Esophagus muscularis mucosa (tissue), 4 donors: ENCODE measurements around the gene SLC25A23.

Experiments used
- EP300 ChIP-seq: sonication (generic); formaldehyde crosslinking; IDR thresholded peaks from one replicate; pipeline ENCODE4 v1.6.1; 2017; ENCODE audit warnings: antibody characterized with exemption
- POLR2A ChIP-seq: fragments of 450-650 bp; IDR thresholded peaks from one replicate; pipeline ENCODE4 v1.6.1; 2017; ENCODE audit warnings: antibody characterized with exemption, moderate library complexity, mild to moderate bottlenecking, low read depth
- TF ChIP-seq, protein P1 (sequence below), 3 experiments: fragments of 200-600 bp in 2 of 3; fragments of 450-650 bp in 1 of 3; sonication (generic) in 2 of 3; IDR thresholded peaks; one replicate each; pipeline ENCODE4 v1.5.1; 2017 to 2019; ENCODE audit warnings: antibody characterized with exemption in 3 of 3, mild to moderate bottlenecking in 2 of 3, moderate library complexity in 1 of 3

DNA sequence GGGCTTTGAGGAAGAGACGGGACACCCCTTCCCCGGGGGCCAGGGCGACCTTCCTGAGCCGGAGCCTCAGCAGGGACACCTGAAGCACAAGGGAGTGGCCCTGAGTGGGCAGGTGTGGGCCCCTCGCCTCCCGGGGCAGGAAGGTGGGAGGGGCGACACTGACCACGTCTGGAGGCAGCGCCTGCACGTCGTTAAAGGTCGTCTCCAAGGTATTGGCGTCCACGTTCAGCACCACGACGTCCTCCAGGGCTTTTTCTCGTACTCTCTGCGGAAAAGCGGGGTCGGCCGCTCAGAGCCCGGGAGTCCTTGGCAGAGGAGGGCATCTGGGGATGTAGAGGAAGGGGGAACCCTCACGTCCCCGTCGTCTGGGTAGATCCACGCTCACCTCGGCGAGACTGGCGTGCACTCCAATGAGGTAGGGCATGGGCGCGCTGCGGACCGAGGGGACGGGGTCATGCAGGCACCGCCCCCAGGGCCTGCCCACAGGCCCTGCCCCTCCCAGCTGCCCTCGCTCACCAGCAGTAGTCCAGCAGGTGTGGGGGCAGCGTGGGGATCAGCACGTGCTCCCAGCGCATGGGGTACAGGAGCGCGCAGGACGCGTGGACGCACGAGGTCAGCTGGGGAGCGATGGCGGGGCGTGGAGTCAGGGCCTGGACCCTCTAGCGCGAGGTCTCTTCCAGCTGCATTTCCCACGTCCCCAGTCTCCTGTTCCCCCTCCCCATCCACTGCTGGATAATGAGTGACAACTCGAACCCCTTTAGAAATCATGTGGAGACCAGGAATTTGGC lies 15.9 kb upstream of the SLC25A23 start:
- no peak for TF ChIP-seq POLR2A
- TF ChIP-seq, protein P1, sequence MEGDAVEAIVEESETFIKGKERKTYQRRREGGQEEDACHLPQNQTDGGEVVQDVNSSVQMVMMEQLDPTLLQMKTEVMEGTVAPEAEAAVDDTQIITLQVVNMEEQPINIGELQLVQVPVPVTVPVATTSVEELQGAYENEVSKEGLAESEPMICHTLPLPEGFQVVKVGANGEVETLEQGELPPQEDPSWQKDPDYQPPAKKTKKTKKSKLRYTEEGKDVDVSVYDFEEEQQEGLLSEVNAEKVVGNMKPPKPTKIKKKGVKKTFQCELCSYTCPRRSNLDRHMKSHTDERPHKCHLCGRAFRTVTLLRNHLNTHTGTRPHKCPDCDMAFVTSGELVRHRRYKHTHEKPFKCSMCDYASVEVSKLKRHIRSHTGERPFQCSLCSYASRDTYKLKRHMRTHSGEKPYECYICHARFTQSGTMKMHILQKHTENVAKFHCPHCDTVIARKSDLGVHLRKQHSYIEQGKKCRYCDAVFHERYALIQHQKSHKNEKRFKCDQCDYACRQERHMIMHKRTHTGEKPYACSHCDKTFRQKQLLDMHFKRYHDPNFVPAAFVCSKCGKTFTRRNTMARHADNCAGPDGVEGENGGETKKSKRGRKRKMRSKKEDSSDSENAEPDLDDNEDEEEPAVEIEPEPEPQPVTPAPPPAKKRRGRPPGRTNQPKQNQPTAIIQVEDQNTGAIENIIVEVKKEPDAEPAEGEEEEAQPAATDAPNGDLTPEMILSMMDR (IDR thresholded peaks at IDR 0.05): no peak
- TF ChIP-seq EP300: no peak
